ENCODE data around the gene FASN. TPM values are rescaled to one million over a fixed set of nuclear protein-coding genes. Genes with fewer than 3 reads are reported as not detected.
"Not testable (repeated sequence)": the region's sequence is repeated elsewhere in the genome, so short reads cannot be mapped to it uniquely, and the experiment has no call there.

The FASN gene
- polyA plus RNA-seq, 1 of the 3 experiments (the other 2 are of a cell fraction) = 55.1 TPM

- TF ChIP-seq RCOR1 (IDR thresholded peaks at IDR 0.05; ENCODE audit: low read length) = no peak
- H3K79me2 ChIP-seq (ENCODE audit: insufficient read depth) = no peaks in the 10 kb centered on the region
- H3K4me3 ChIP-seq (ENCODE audit: low read depth in 2 of 2, low read length in 1 of 2) = no peak overlapping the region
- ChIA-PET CTCF (interaction anchor here (0.8 to 1.6 kb wide), 5 partner anchors 14 to 179 kb away, joined by 3 to 5 read pairs (median 3); partner anchors contain the start of gene FASN), POLR2A (no interaction called here)
- WGBS (ENCODE audit: low lambda C conversion rate) = 89% methylated on average over 28 of the region's 28 CpGs
- no peaks in the 10 kb centered on the region for H3K27me3 ChIP-seq (ENCODE audit: insufficient read depth)
- H4K20me1 ChIP-seq (ENCODE audit: insufficient read depth) = no peaks in the 10 kb centered on the region
- no peak overlapping the region for H3K4me2 ChIP-seq
- peaks cover 0 to 8% of the 10 kb centered on the region in 2 experiments for H3K36me3 ChIP-seq (replicated peaks in 1 of 2; ENCODE audit: control insufficient read depth in 1 of 2, insufficient read depth in 2 of 2, low read length in 1 of 2)
- no peak overlapping the region for H3K27ac ChIP-seq (ENCODE audit: low read depth in 2 of 2, low read length in 1 of 2)
- no peak overlapping the region for H2AFZ ChIP-seq (ENCODE audit: low read depth)
- H3K9me2 ChIP-seq = no peaks in the 10 kb centered on the region
- no peak overlapping the region for H3K9ac ChIP-seq
- H3K4me1 ChIP-seq (ENCODE audit: control insufficient read depth in 1 of 2, insufficient read depth in 2 of 2, low read depth in 1 of 2, low read length in 1 of 2) = no peaks in the 10 kb centered on the region
- DNase-seq = peak; percentile 17
- H3F3A ChIP-seq (replicated peaks; ENCODE audit: insufficient read depth) = no peaks in the 10 kb centered on the region
- H3K9me3 ChIP-seq = no peaks in the 10 kb centered on the region
Measured at GRCh38 chr17:82138511-82138992, 40.5 kb upstream of the FASN start.

DNA sequence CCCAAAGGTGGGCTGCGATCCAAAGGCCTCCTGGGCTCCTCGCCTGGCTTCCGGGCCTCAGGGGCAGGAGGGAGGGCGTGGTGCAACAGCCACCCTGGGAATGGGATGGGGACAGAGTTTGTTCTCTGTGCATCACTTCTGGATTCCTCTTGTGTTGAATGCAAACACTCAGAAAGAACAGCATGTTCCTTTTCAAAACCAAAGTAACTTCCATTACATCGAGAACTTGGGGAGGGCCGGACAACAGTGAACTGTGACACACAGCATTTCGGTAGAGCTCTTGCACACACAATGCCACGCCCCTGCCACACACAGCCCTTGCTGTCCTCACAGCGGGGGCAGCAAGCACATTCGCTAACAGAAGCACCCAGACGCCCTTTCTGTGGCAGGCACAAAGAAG lies 36.1 kb upstream of the FASN start:
- Histone ChIP-seq H3K9me2 (no peaks in the 10 kb centered on the region), H2AFZ (ENCODE audit: low read depth) (no peak overlapping the region), H3K4me1 (ENCODE audit: control insufficient read depth in 1 of 2, insufficient read depth in 2 of 2, low read depth in 1 of 2, low read length in 1 of 2) (no peaks in the 10 kb centered on the region), H3K4me2 (no peak overlapping the region), H4K20me1 (ENCODE audit: insufficient read depth) (no peaks in the 10 kb centered on the region), H3K27me3 (ENCODE audit: insufficient read depth) (no peaks in the 10 kb centered on the region), H3K9me3 (no peaks in the 10 kb centered on the region), H3K36me3 (replicated peaks in 1 of 2; ENCODE audit: control insufficient read depth in 1 of 2, insufficient read depth in 2 of 2, low read length in 1 of 2) (peaks cover 0 to 6% of the 10 kb centered on the region in 2 experiments), H3K4me3 (ENCODE audit: low read depth in 2 of 2, low read length in 1 of 2) (no peak overlapping the region), H3F3A (replicated peaks; ENCODE audit: insufficient read depth) (no peaks in the 10 kb centered on the region), H3K79me2 (ENCODE audit: insufficient read depth) (no peaks in the 10 kb centered on the region), H3K9ac (no peak overlapping the region), H3K27ac (ENCODE audit: low read depth in 2 of 2, low read length in 1 of 2) (no peak overlapping the region)
- DNase-seq = peak; percentile 23
- 94% methylated on average over 11 of the region's 11 CpGs for WGBS (ENCODE audit: low lambda C conversion rate)
- TF ChIP-seq RCOR1 (IDR thresholded peaks at IDR 0.05; ENCODE audit: low read length) = no peak
- TF ChIP-seq EZH2phosphoT487 (IDR thresholded peaks at IDR 0.05; ENCODE audit: borderline replicate concordance, low read depth) = no peak
- no peak for TF ChIP-seq POLR2AphosphoS5 (IDR thresholded peaks at IDR 0.05; ENCODE audit: low read depth, low read length)
- TF ChIP-seq RAD21 (IDR thresholded peaks at IDR 0.05; ENCODE audit: low read length) = no peak
- no peak for TF ChIP-seq REST (IDR thresholded peaks at IDR 0.05; ENCODE audit: low read depth, low read length)
- TF ChIP-seq TCF12 (IDR thresholded peaks at IDR 0.05) = no peak
- TF ChIP-seq FOXM1 (IDR thresholded peaks at IDR 0.05; ENCODE audit: low read depth) = no peak
- no peak for TF ChIP-seq GATA2 (CRISPR knock-in tag; IDR thresholded peaks at IDR 0.05)
- no peak for TF ChIP-seq TAF1 (IDR thresholded peaks at IDR 0.05; ENCODE audit: borderline replicate concordance, low read depth, low read length)
- TF ChIP-seq CHD2 (IDR thresholded peaks at IDR 0.05; ENCODE audit: low read length, partially characterized antibody) = no peak
- no peak for TF ChIP-seq RFX5 (IDR thresholded peaks at IDR 0.05; ENCODE audit: low read length)
- no peak for TF ChIP-seq JUND (IDR thresholded peaks at IDR 0.05)
- TF ChIP-seq YY1 (IDR thresholded peaks at IDR 0.05; ENCODE audit: low read depth) = no peak
- no peak for TF ChIP-seq SMC3 (IDR thresholded peaks at IDR 0.05; ENCODE audit: low read depth, low read length)
- no peak for TF ChIP-seq GABPA (IDR thresholded peaks at IDR 0.05; ENCODE audit: low read depth)
- TF ChIP-seq MXI1 (IDR thresholded peaks at IDR 0.05; ENCODE audit: low read depth, low read length) = no peak
- TF ChIP-seq FOXJ3 (CRISPR knock-in tag; IDR thresholded peaks at IDR 0.05) = no peak
- TF ChIP-seq, protein P1, sequence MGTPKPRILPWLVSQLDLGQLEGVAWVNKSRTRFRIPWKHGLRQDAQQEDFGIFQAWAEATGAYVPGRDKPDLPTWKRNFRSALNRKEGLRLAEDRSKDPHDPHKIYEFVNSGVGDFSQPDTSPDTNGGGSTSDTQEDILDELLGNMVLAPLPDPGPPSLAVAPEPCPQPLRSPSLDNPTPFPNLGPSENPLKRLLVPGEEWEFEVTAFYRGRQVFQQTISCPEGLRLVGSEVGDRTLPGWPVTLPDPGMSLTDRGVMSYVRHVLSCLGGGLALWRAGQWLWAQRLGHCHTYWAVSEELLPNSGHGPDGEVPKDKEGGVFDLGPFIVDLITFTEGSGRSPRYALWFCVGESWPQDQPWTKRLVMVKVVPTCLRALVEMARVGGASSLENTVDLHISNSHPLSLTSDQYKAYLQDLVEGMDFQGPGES (IDR thresholded peaks at IDR 0.05; ENCODE audit: low read depth, low read length) = no peak
- TF ChIP-seq EP300 (IDR thresholded peaks at IDR 0.05; ENCODE audit: borderline replicate concordance in 1 of 2, low read depth in 1 of 2, low read length in 1 of 2) = no peak
- POLR2A ChIA-PET = no interaction called here
- CTCF ChIA-PET = interaction anchor here (0.6 kb wide), 1 partner anchor 294 kb away, joined by 3 read pairs; no protein-coding TSS in a partner anchor

DNA sequence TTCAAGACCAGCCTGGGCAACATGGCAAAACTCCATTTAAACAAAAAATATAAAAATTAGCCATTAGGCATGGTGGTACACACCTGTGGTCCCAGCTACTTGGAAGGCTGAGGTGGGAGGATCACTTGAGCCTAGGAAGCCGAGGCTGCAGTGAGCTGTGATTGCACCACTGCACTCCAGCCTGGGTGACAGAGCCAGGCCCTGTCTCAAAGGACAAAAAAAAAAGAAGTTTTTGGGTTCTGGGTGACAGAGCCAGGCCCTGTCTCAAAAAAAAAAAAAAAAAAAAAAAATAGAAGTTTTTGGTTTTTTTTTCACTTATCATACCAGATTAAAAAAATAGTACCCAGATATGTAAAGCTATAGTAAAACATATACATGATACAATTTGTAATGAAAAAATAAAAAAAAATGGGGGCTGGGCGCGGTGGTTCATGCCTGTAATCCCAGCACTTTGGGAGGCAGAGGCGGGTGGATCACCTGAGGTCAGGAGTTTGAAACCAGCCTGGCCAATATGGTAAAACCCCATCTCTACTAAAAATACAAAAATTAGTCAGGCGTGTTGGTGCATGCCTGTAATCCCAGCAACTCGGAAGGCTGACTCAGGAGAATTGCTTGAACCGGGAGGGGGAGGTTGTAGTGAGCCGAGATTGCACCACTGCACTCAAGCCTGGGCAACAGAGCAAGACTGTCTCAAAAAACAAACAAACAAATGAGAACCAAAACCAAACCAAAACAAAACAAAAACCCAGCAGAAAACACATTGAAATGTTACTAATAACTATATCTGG lies 35.3 kb upstream of the FASN start:
- H4K20me1 ChIP-seq (ENCODE audit: insufficient read depth); H3K4me1 ChIP-seq (ENCODE audit: control insufficient read depth in 1 of 2, insufficient read depth in 2 of 2, low read depth in 1 of 2, low read length in 1 of 2); H3K27me3 ChIP-seq (ENCODE audit: insufficient read depth); H3K9me2 ChIP-seq; H3K4me3 ChIP-seq (ENCODE audit: low read depth in 2 of 2, low read length in 1 of 2); H3K4me2 ChIP-seq; H3F3A ChIP-seq (replicated peaks; ENCODE audit: insufficient read depth); H3K79me2 ChIP-seq (ENCODE audit: insufficient read depth); H2AFZ ChIP-seq (ENCODE audit: low read depth); H3K9me3 ChIP-seq; H3K9ac ChIP-seq; H3K27ac ChIP-seq (ENCODE audit: low read depth in 2 of 2, low read length in 1 of 2); DNase-seq; POLR2A ChIA-PET; H3K36me3 ChIP-seq (replicated peaks in 1 of 2; ENCODE audit: control insufficient read depth in 1 of 2, insufficient read depth in 2 of 2, low read length in 1 of 2): not testable (repeated sequence)
- 85% methylated on average over 8 of the region's 8 CpGs for WGBS (ENCODE audit: low lambda C conversion rate)
- CTCF ChIA-PET = interaction anchor here (0.6 kb wide), 1 partner anchor 295 kb away, joined by 3 read pairs; no protein-coding TSS in a partner anchor
